ENCODE measurements around the gene UNK.

GRCh38 chr17:75821552-75821951 is 36.9 kb downstream of the UNK start:
- TF ChIP-seq POLR2A (IDR thresholded peaks at IDR 0.05): no peak
- TF ChIP-seq, protein P1, sequence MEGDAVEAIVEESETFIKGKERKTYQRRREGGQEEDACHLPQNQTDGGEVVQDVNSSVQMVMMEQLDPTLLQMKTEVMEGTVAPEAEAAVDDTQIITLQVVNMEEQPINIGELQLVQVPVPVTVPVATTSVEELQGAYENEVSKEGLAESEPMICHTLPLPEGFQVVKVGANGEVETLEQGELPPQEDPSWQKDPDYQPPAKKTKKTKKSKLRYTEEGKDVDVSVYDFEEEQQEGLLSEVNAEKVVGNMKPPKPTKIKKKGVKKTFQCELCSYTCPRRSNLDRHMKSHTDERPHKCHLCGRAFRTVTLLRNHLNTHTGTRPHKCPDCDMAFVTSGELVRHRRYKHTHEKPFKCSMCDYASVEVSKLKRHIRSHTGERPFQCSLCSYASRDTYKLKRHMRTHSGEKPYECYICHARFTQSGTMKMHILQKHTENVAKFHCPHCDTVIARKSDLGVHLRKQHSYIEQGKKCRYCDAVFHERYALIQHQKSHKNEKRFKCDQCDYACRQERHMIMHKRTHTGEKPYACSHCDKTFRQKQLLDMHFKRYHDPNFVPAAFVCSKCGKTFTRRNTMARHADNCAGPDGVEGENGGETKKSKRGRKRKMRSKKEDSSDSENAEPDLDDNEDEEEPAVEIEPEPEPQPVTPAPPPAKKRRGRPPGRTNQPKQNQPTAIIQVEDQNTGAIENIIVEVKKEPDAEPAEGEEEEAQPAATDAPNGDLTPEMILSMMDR (IDR thresholded peaks at IDR 0.05): no peak

Data from heart left ventricle (tissue), 13 donors.